Endothelial cell of umbilical vein (primary cell): ENCODE measurements around the gene GTF3C1.

Experiments used
- CTCF ChIP-seq, 2 donors: IDR thresholded peaks; 1 replicate in 1 of 2; 2 replicates in 1 of 2; pipeline ENCODE4 v1.5.1; 2011; ENCODE audit warnings: low read length in 2 of 2, mild to moderate bottlenecking in 2 of 2, moderate library complexity in 2 of 2, control low read depth in 1 of 2, inconsistent platforms in 1 of 2, low read depth in 1 of 2; ENCODE audit not compliant: insufficient read depth in 1 of 2; ENCODE audit errors: extremely low read depth in 1 of 2
- EZH2 ChIP-seq: IDR thresholded peaks from 2 replicates; pipeline ENCODE4 v1.6.1; 2012; ENCODE audit warnings: borderline replicate concordance, low read depth, mild to moderate bottlenecking, moderate library complexity, low read length, inconsistent platforms; ENCODE audit not compliant: severe bottlenecking
- POLR2A ChIP-seq: IDR thresholded peaks from 2 replicates; pipeline ENCODE4 v1.6.1; 2012; ENCODE audit warnings: low read depth, mild to moderate bottlenecking, control low read depth, low read length
- POLR2AphosphoS5 ChIP-seq: IDR thresholded peaks from 2 replicates; pipeline ENCODE4 v1.6.1; 2012; ENCODE audit warnings: low read depth, mild to moderate bottlenecking, control low read depth, low read length, moderate library complexity; ENCODE audit not compliant: insufficient read depth

DNA sequence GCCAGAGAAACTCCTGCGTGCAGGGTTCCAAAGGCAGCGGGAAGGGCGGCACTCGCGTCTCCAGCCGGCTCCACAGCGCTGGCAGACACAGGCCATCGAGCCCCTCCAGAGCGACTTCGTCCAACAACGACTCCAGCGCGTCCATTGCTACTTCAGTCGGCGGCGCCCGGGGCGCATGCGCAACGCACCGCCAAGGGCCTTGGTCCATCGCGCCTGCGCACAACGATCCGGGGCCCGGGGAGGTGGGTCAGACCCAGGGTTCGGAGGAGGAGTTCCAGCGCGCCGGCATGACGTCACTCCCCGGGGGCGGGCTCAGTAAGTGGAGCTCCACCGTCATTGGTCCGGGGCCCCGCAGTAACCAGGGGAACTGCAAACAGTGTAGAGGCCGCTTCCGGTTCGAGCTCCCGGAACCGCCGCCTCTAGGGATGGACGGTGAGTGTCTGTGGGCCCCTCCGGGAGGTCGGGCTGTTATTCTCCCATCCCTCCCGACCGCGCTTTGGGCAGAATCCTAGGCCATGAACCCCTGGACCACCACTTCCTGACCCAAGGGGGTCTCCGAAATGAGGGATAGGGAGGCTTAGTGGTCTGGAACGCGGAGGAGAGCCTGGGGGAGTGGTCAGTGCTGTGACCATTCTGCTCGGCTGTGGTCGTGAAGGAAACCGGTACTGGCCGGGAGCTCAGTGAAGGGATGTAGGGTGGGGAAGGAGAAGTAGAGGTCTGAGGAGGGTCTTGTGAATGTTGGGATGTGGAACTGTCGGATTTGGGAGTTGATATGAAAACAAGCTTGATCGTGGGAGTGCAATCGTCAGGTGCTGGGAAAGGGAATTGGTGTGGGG, at the start of gene GTF3C1, which contains the start of gene KATNIP:
- TF ChIP-seq EZH2 (no peak), CTCF (IDR thresholded peaks at IDR 0.05; ENCODE audit: extremely low read depth in 1 of 2, insufficient read depth in 1 of 2, low read depth in 1 of 2, low read length in 2 of 2) (no peak), POLR2A (peak; percentile 86), POLR2AphosphoS5 (peak; percentile 67)
